ENCODE data around the gene LENEP. TPM values are rescaled to one million over a fixed set of nuclear protein-coding genes. Genes with fewer than 3 reads are reported as not detected.
A peak's percentile ranks its signal among the peaks of the same experiment; 100 is the strongest.

Gene LENEP
- total RNA-seq, 1 experiment from 2014 or later = 1.3 TPM

- H2AFZ ChIP-seq = no peak within 1 kb of the TSS
- no peaks in the 10 kb centered on the region for H3K27me3 ChIP-seq (ENCODE audit: insufficient read depth, low read depth)
- peaks cover 44% of the 10 kb centered on the region for H3K4me1 ChIP-seq (replicated peaks; ENCODE audit: insufficient read depth)
- peaks cover 56% of the 10 kb centered on the region for H3F3A ChIP-seq (ENCODE audit: insufficient read depth, low read depth)
- CTCF ChIA-PET = interaction anchor here (0.6 to 2.0 kb wide), 7 partner anchors 9 to 203 kb away, joined by 3 to 17 read pairs (median 4); partner anchors contain the start of genes ADAM15 and PYGO2
- POLR2A ChIA-PET (ENCODE audit: unreplicated experiment) = interaction anchor here (0.5 to 1.7 kb wide), 13 partner anchors 10 to 1403 kb away, joined by 3 to 18 read pairs (median 5); partner anchors contain the start of genes ADAM15, PBXIP1, PYGO2 and ZBTB7B
- H3K9me3 ChIP-seq (ENCODE audit: insufficient read depth, low read depth) = no peaks in the 10 kb centered on the region
- H4K20me1 ChIP-seq (ENCODE audit: insufficient read depth) = no peaks in the 10 kb centered on the region
- H3K4me3 ChIP-seq = peak within 1 kb of the TSS; percentile 87
- H3K36me3 ChIP-seq (ENCODE audit: low read depth) = peaks cover 21% of the 10 kb centered on the region; the same call in 1 of the 2 replicates
- no peaks in the 10 kb centered on the region for H3K9me2 ChIP-seq (ENCODE audit: insufficient read depth)
- BruUV-seq (replicated peaks) = no TSS peak
- no peak for TF ChIP-seq EZH2 (IDR thresholded peaks at IDR 0.05; ENCODE audit: low read depth)
- TF ChIP-seq CTCF (conservative IDR thresholded peaks at IDR 0.05) = no peak
- intact Hi-C loops (cut with micrococcal nuclease; ENCODE audit: unreplicated experiment) = loop anchor here (2.0 to 5.0 kb wide), 3 partner anchors 46 to 352 kb away; partner anchors contain the start of genes RUSC1 and SLC50A1
- H3K4me2 ChIP-seq = peak within 1 kb of the TSS; percentile 93
- peak; percentile 78 to 91 for DNase-seq
- H3K27ac ChIP-seq = peak within 1 kb of the TSS; percentile 97
- H3K79me2 ChIP-seq (ENCODE audit: low read depth) = peaks cover 50% of the 10 kb centered on the region
Observed at GRCh38 chr1:154970631-154971340, 22.6 kb upstream of the LENEP start, which contains the start of gene SHC1. Gene SHC1, minus strand, starts transcription at chr1:154970747. Its CDS starts 221 bp downstream, at chr1:154970526.

GRCh38 chr1:154971341-154971998 is 21.9 kb upstream of the LENEP start:
- no peak overlapping the region for H2AFZ ChIP-seq
- peaks cover 49% of the 10 kb centered on the region for H3K4me1 ChIP-seq (replicated peaks; ENCODE audit: insufficient read depth)
- peak in 1 of 2 experiments; percentile 45 for DNase-seq
- no peaks in the 10 kb centered on the region for H3K9me3 ChIP-seq (ENCODE audit: insufficient read depth, low read depth)
- peak overlapping the region; percentile 97 for H3K27ac ChIP-seq
- H3K79me2 ChIP-seq (ENCODE audit: low read depth) = peaks cover 57% of the 10 kb centered on the region
- no peaks in the 10 kb centered on the region for H3K27me3 ChIP-seq (ENCODE audit: insufficient read depth, low read depth)
- ChIA-PET POLR2A (ENCODE audit: unreplicated experiment) (interaction anchor here (0.6 to 1.7 kb wide), 6 partner anchors 8 to 1404 kb away, joined by 3 to 11 read pairs (median 4); partner anchors contain the start of gene ADAM15), CTCF (interaction anchor here (0.6 to 2.0 kb wide), 5 partner anchors 23 to 114 kb away, joined by 3 to 17 read pairs (median 4); no protein-coding TSS in a partner anchor)
- peaks cover 19% of the 10 kb centered on the region; the same call in 1 of the 2 replicates for H3K36me3 ChIP-seq (ENCODE audit: low read depth)
- peak overlapping the region; percentile 93 for H3K4me2 ChIP-seq
- intact Hi-C loops (cut with micrococcal nuclease; ENCODE audit: unreplicated experiment) = loop anchor here (2.0 to 5.0 kb wide), 3 partner anchors 45 to 351 kb away; partner anchors contain the start of genes RUSC1 and SLC50A1
- H4K20me1 ChIP-seq (ENCODE audit: insufficient read depth) = peaks cover 1% of the 10 kb centered on the region; the same call in 1 of the 2 replicates
- TF ChIP-seq EZH2 (IDR thresholded peaks at IDR 0.05; ENCODE audit: low read depth) = no peak
- TF ChIP-seq CTCF (conservative IDR thresholded peaks at IDR 0.05) = no peak
- H3K4me3 ChIP-seq = peak overlapping the region; percentile 87
- peaks cover 58% of the 10 kb centered on the region for H3F3A ChIP-seq (ENCODE audit: insufficient read depth, low read depth)
- BruUV-seq (replicated peaks) = no TSS peak
- H3K9me2 ChIP-seq (ENCODE audit: insufficient read depth) = no peaks in the 10 kb centered on the region

- Histone ChIP-seq H3K27ac (peak overlapping the region; percentile 97), H2AFZ (no peak overlapping the region)
Observed at GRCh38 chr1:154972213-154972516, 21.2 kb upstream of the LENEP start.

More at GRCh38 chr1:154972213-154972516, 21.2 kb upstream of the LENEP start:
- H3K79me2 ChIP-seq (ENCODE audit: low read depth) = peaks cover 64% of the 10 kb centered on the region
- DNase-seq = no peak
- POLR2A ChIA-PET (ENCODE audit: unreplicated experiment) = interaction anchor here (0.5 to 1.1 kb wide), 8 partner anchors 9 to 120 kb away, joined by 3 to 16 read pairs (median 4); partner anchors contain the start of gene LENEP
- peaks cover 55% of the 10 kb centered on the region for H3K4me1 ChIP-seq (replicated peaks; ENCODE audit: insufficient read depth)
- H3K9me2 ChIP-seq (ENCODE audit: insufficient read depth) = no peaks in the 10 kb centered on the region
- H3K27me3 ChIP-seq (ENCODE audit: insufficient read depth, low read depth) = no peaks in the 10 kb centered on the region
- H3K9me3 ChIP-seq (ENCODE audit: insufficient read depth, low read depth) = no peaks in the 10 kb centered on the region
- CTCF ChIA-PET = interaction anchor here (0.6 to 1.1 kb wide), 3 partner anchors 22 to 66 kb away, joined by 3 to 6 read pairs (median 4); no protein-coding TSS in a partner anchor
- intact Hi-C loops (cut with micrococcal nuclease; ENCODE audit: unreplicated experiment) = loop anchor here (1.0 to 5.0 kb wide), 3 partner anchors 35 to 350 kb away; partner anchors contain the start of genes RUSC1 and SLC50A1
- H3K4me3 ChIP-seq = peak overlapping the region; percentile 87
- H3F3A ChIP-seq (ENCODE audit: insufficient read depth, low read depth) = peaks cover 54% of the 10 kb centered on the region
- H3K4me2 ChIP-seq = peak overlapping the region; percentile 93
- H3K36me3 ChIP-seq (ENCODE audit: low read depth) = peaks cover 15% of the 10 kb centered on the region; the same call in 1 of the 2 replicates
- H4K20me1 ChIP-seq (ENCODE audit: insufficient read depth) = peaks cover 6% of the 10 kb centered on the region; the same call in 1 of the 2 replicates
- TF ChIP-seq EZH2 (IDR thresholded peaks at IDR 0.05; ENCODE audit: low read depth) (no peak), CTCF (conservative IDR thresholded peaks at IDR 0.05) (no peak)
- BruUV-seq (replicated peaks) = no TSS peak
